Activated naive CD4-positive, alpha-beta T cell treated with anti-CD3 and anti-CD28 coated beads, Interleukin-2, amount 10 ng/mL, durations not matched to agents 7 days and 5 days (primary cell): ENCODE results near the gene ZNF354B.
A peak's percentile ranks its signal among the peaks of the same experiment; 100 is the strongest.
"Not testable (repeated sequence)": the region's sequence is repeated elsewhere in the genome, so short reads cannot be mapped to it uniquely, and the experiment has no call there.

Source experiments
- CTCF ChIA-PET: fragments of 350-600 bp; sonication (Branson Sonifier 250); formaldehyde crosslinking; loops from one replicate; lab custom pipeline; 2021; ENCODE audit warnings: antibody characterized with exemption; lab: Charles Lee
- DNase-seq: peaks from one replicate; pipeline ENCODE4 v3.0.0-alpha.2; 2020
- H3K27ac Mint-ChIP-seq: one replicate; pipeline ENCODE4 v1.8.0; 2021; ENCODE audit warnings: mild to moderate bottlenecking, moderate library complexity, mixed read lengths
- H3K27me3 Mint-ChIP-seq: one replicate; pipeline ENCODE4 v1.8.0; 2021; ENCODE audit warnings: mild to moderate bottlenecking, mixed read lengths
- H3K36me3 Mint-ChIP-seq: one replicate; pipeline ENCODE4 v1.8.0; 2021; ENCODE audit warnings: mixed read lengths
- H3K4me1 Mint-ChIP-seq: one replicate; pipeline ENCODE4 v1.8.0; 2021; ENCODE audit warnings: mixed read lengths
- H3K4me3 Mint-ChIP-seq: one replicate; pipeline ENCODE4 v1.8.0; 2021; ENCODE audit warnings: mild to moderate bottlenecking, moderate library complexity, mixed read lengths
- H3K9me3 Mint-ChIP-seq: one replicate; pipeline ENCODE4 v1.8.0; 2021; ENCODE audit warnings: mixed read lengths

Gene ZNF354B

GRCh38 chr5:178851951-178852350 lies 7.8 kb upstream of the ZNF354B start:
- Mint-ChIP-seq H3K9me3 (peaks cover 4% of the 10 kb centered on the region), H3K27me3 (no peaks in the 10 kb centered on the region)
- CTCF ChIA-PET, result no interaction called here

GRCh38 chr5:178854284-178854683 lies 5.5 kb upstream of the ZNF354B start:
- H3K4me1 Mint-ChIP-seq, result peaks cover 5% of the 10 kb centered on the region
- H3K27ac Mint-ChIP-seq, result no peak overlapping the region
- H3K36me3 Mint-ChIP-seq, result no peaks in the 10 kb centered on the region
- CTCF ChIA-PET, result no interaction called here
- peaks cover 7% of the 10 kb centered on the region for H3K9me3 Mint-ChIP-seq
- H3K27me3 Mint-ChIP-seq, result no peaks in the 10 kb centered on the region
- no peak overlapping the region for H3K4me3 Mint-ChIP-seq
- DNase-seq, result no peak

More at GRCh38 chr5:178851951-178852350, 7.8 kb upstream of the ZNF354B start:
- H3K4me1 Mint-ChIP-seq, result no peaks in the 10 kb centered on the region
- no peak overlapping the region for H3K27ac Mint-ChIP-seq
- no peak for DNase-seq
- no peaks in the 10 kb centered on the region for H3K36me3 Mint-ChIP-seq
- no peak overlapping the region for H3K4me3 Mint-ChIP-seq

- H3K36me3 Mint-ChIP-seq, result peaks cover 36% of the 10 kb centered on the region
- H3K4me1 Mint-ChIP-seq, result peaks cover 21% of the 10 kb centered on the region
- CTCF ChIA-PET, DNase-seq, H3K4me3 Mint-ChIP-seq, H3K27ac Mint-ChIP-seq, H3K27me3 Mint-ChIP-seq: not testable (repeated sequence)
- H3K9me3 Mint-ChIP-seq, result peaks cover 10% of the 10 kb centered on the region
Measured at GRCh38 chr5:178860615-178861014, 862 bp downstream of the ZNF354B start.

GRCh38 chr5:178861627-178862026 lies 1.9 kb downstream of the ZNF354B start:
- H3K4me3 Mint-ChIP-seq, result peak overlapping the region; percentile 70
- peaks cover 14% of the 10 kb centered on the region for H3K9me3 Mint-ChIP-seq
- no peaks in the 10 kb centered on the region for H3K27me3 Mint-ChIP-seq
- H3K36me3 Mint-ChIP-seq, result peaks cover 46% of the 10 kb centered on the region
- CTCF ChIA-PET, result no interaction called here
- no peak for DNase-seq
- peaks cover 21% of the 10 kb centered on the region for H3K4me1 Mint-ChIP-seq
- H3K27ac Mint-ChIP-seq, result peak overlapping the region; percentile 39

- CTCF ChIA-PET, result no interaction called here
- Mint-ChIP-seq H3K9me3 (peaks cover 33% of the 10 kb centered on the region), H3K27ac (no peak overlapping the region), H3K36me3 (peaks cover 83% of the 10 kb centered on the region), H3K27me3 (no peaks in the 10 kb centered on the region), H3K4me3 (no peak overlapping the region), H3K4me1 (peaks cover 2% of the 10 kb centered on the region)
- no peak for DNase-seq
Measured at GRCh38 chr5:178866946-178867345, 7.2 kb downstream of the ZNF354B start.

GRCh38 chr5:178869577-178869976 lies 9.8 kb downstream of the ZNF354B start:
- Mint-ChIP-seq H3K9me3 (peaks cover 55% of the 10 kb centered on the region), H3K4me3 (no peak overlapping the region), H3K4me1 (no peaks in the 10 kb centered on the region), H3K36me3 (peaks cover 95% of the 10 kb centered on the region), H3K27me3 (no peaks in the 10 kb centered on the region), H3K27ac (no peak overlapping the region)
- DNase-seq, result no peak
- CTCF ChIA-PET, result interaction anchor here (0.6 kb wide), 2 partner anchors 118 to 648 kb away, joined by 3 to 5 read pairs; no protein-coding TSS in a partner anchor

- no peak for DNase-seq
- H3K27ac Mint-ChIP-seq, result no peak overlapping the region
- H3K4me3 Mint-ChIP-seq, result no peak overlapping the region
- peaks cover 96% of the 10 kb centered on the region for H3K36me3 Mint-ChIP-seq
- CTCF ChIA-PET, result no interaction called here
- H3K9me3 Mint-ChIP-seq, result peaks cover 63% of the 10 kb centered on the region
- no peaks in the 10 kb centered on the region for H3K4me1 Mint-ChIP-seq
- H3K27me3 Mint-ChIP-seq, result no peaks in the 10 kb centered on the region
Measured at GRCh38 chr5:178870411-178870810, 10.7 kb downstream of the ZNF354B start.

GRCh38 chr5:178872302-178872701 lies 12.5 kb downstream of the ZNF354B start:
- H3K4me3 Mint-ChIP-seq, result no peak overlapping the region
- no peaks in the 10 kb centered on the region for H3K27me3 Mint-ChIP-seq
- H3K4me1 Mint-ChIP-seq, result no peaks in the 10 kb centered on the region
- DNase-seq, result no peak
- CTCF ChIA-PET, result no interaction called here
- H3K36me3 Mint-ChIP-seq, result peaks cover 96% of the 10 kb centered on the region
- H3K9me3 Mint-ChIP-seq, result peaks cover 69% of the 10 kb centered on the region
- no peak overlapping the region for H3K27ac Mint-ChIP-seq

GRCh38 chr5:178883115-178883694 lies 23.5 kb downstream of the ZNF354B start:
- H3K4me3 Mint-ChIP-seq, CTCF ChIA-PET, H3K27me3 Mint-ChIP-seq, H3K27ac Mint-ChIP-seq, DNase-seq, H3K4me1 Mint-ChIP-seq: not testable (repeated sequence)
- Mint-ChIP-seq H3K9me3 (peaks cover 65% of the 10 kb centered on the region), H3K36me3 (peaks cover 80% of the 10 kb centered on the region)

GRCh38 chr5:178883815-178884430 lies 24.2 kb downstream of the ZNF354B start:
- CTCF ChIA-PET, result no interaction called here
- peaks cover 66% of the 10 kb centered on the region for H3K9me3 Mint-ChIP-seq
- no peak overlapping the region for H3K4me3 Mint-ChIP-seq
- no peaks in the 10 kb centered on the region for H3K27me3 Mint-ChIP-seq
- no peak overlapping the region for H3K27ac Mint-ChIP-seq
- peaks cover 81% of the 10 kb centered on the region for H3K36me3 Mint-ChIP-seq
- H3K4me1 Mint-ChIP-seq, result no peaks in the 10 kb centered on the region
- DNase-seq, result no peak

GRCh38 chr5:178895615-178896571 lies 36.1 kb downstream of the ZNF354B start, which contains the start of gene ZFP2:
TSS of gene ZFP2 (plus strand) at chr5:178895913. CDS start at chr5:178931314, 35,401 bp downstream.
- Mint-ChIP-seq H3K4me1 (peaks cover 3% of the 10 kb centered on the region), H3K27me3 (peaks cover 8% of the 10 kb centered on the region), H3K36me3 (peaks cover 14% of the 10 kb centered on the region), H3K9me3 (peaks cover 37% of the 10 kb centered on the region), H3K27ac (no peak within 1 kb of the TSS), H3K4me3 (peak within 1 kb of the TSS; percentile 66)
- DNase-seq, result peak; percentile 49
- CTCF ChIA-PET, result no interaction called here

- Mint-ChIP-seq H3K27ac (no peak overlapping the region), H3K9me3 (peaks cover 34% of the 10 kb centered on the region), H3K36me3 (peaks cover 9% of the 10 kb centered on the region), H3K27me3 (peaks cover 8% of the 10 kb centered on the region), H3K4me3 (no peak overlapping the region), H3K4me1 (peaks cover 3% of the 10 kb centered on the region)
- CTCF ChIA-PET, result no interaction called here
- DNase-seq, result no peak
Measured at GRCh38 chr5:178899289-178899688, 39.5 kb downstream of the ZNF354B start.

GRCh38 chr5:178902849-178903248 lies 43.1 kb downstream of the ZNF354B start:
- CTCF ChIA-PET, result no interaction called here
- no peak overlapping the region for H3K4me3 Mint-ChIP-seq
- H3K9me3 Mint-ChIP-seq, result peaks cover 34% of the 10 kb centered on the region
- no peaks in the 10 kb centered on the region for H3K27me3 Mint-ChIP-seq
- H3K27ac Mint-ChIP-seq, result no peak overlapping the region
- peaks cover 2% of the 10 kb centered on the region for H3K36me3 Mint-ChIP-seq
- DNase-seq, result no peak
- no peaks in the 10 kb centered on the region for H3K4me1 Mint-ChIP-seq
